AG09319 (cell line): Measurements from ENCODE around the gene DHRSX.
"Not testable (repeated sequence)": the region's sequence is repeated elsewhere in the genome, so short reads cannot be mapped to it uniquely, and the experiment has no call there.

ENCODE experiments used
- DNase-seq: peaks from one replicate; pipeline ENCODE4 v3.0.0-alpha.2; 2010; ENCODE audit warnings: low read depth; ENCODE audit errors: extremely low read depth
- CTCF ChIP-seq: IDR thresholded peaks from 2 replicates; pipeline ENCODE4 v1.5.1; 2011; ENCODE audit warnings: low read depth, mild to moderate bottlenecking, inconsistent platforms, low read length, moderate library complexity

Gene DHRSX

GRCh38 chrX:2533424-2533823, 32.6 kb upstream of the DHRSX start:
- DNase-seq = no peak
- TF ChIP-seq CTCF = no peak

GRCh38 chrX:2526390-2526789, 25.6 kb upstream of the DHRSX start:
- no peak for TF ChIP-seq CTCF
- DNase-seq = no peak

DNA sequence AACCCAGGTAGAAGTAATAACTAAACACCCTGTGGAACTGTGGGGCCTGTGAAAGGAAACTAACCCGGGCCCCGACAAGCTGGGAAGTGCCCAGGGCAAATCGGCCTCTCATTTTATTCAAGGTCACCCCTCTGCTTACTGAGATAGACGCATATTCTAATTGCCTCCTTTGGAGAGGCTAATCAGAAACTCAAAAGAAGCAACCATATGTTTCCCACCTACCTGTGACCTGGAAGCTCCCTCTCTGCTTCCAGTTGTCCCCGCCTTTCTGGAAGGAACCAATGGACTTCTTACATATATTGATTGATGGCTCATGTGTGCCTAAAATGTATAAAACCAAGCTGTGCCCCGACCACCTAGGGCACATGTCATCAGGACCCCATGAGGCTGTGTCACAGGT, 23.1 kb upstream of the DHRSX start:
- TF ChIP-seq CTCF = no peak
- no peak for DNase-seq

GRCh38 chrX:2521927-2522386, 21.2 kb upstream of the DHRSX start:
- DNase-seq = no peak
- no peak for TF ChIP-seq CTCF

DNA sequence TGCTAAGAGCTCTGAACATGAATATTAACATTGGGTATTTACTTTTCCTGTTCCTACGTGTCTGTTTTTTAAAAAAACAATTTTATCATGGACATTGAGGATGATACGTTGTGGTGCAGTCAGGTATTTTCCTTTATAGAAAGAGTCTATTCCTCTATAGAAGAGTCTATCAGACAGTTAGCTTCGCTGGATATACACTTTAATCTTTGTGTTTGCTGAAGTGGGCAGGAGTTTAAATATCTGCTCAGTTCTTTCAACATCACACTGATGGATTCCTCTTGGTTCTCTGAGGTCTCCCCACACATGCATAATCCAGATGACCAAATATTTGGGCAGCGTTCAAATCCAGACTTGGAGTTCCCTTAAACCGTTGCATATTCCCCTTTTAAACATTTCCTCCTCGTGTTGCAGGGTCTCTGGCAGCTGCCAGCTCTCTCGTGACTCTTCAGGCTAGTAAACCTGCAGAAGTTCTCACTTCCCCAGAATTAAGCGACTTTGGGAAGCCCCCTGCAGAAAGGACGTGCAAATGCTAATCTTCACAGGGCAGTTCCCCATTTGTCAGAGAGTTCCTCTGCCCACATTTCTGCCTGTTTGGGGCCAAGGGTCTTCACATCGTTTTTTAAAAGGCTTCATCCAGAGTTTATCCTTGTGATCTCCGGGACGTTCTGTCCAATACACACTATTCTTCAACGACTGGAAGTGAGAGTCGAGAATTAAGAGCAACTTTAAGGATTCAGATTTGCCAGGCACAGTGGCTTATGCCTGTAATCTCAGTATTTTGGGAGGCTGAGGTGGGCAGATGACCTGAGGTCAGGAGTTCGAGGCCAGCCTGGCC, 20.5 kb upstream of the DHRSX start:
- DNase-seq = no peak
- TF ChIP-seq CTCF = no peak

- no peak for TF ChIP-seq CTCF
- DNase-seq = no peak
Measured at GRCh38 chrX:2520539-2520938, 19.8 kb upstream of the DHRSX start.

DNA sequence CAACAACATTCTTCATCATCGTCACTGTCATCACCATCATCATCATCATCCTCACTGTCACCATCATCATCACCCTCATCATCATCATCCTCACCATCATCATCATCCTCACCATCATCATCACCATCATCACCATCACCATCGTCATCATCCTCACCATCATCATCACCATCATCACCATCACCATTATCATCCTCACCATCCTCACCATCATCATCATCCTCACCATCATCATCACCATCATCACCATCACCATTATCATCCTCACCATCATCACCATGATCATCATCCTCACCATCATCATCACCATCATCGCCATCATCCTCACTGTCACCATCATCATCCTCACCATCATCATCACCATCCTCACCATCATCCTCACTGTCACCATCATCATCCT, 18.9 kb upstream of the DHRSX start:
- not testable (repeated sequence) for DNase-seq

DNA sequence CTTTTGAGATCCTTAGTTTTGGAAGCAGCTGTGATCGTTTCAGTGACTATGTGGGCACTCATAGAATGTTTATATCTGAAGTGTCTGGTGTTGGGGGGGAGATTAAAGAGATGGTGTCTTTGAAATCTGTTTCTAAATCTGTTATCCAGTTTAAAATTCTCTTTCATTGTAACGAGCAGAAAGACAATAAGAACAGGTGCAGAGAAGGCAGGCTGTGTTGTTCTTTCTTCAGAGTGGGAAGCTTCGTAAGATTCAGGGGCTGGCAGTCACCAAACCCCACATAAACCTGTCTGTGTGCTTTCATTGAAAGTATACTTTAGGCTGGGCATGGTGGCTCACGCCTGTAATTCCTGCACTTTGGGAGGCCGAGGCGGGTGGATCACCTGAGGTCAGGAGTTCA, 16.3 kb upstream of the DHRSX start:
- TF ChIP-seq CTCF = no peak
- DNase-seq = no peak
